GM12892 (cell line): ENCODE results near the gene TADA2B.

ENCODE experiments used
- POLR2A ChIP-seq: IDR thresholded peaks from 2 replicates; pipeline ENCODE4 v1.6.1; 2011; ENCODE audit warnings: low read depth, low read length, control low read depth
- POLR2AphosphoS5 ChIP-seq: IDR thresholded peaks from 2 replicates; pipeline ENCODE4 v1.6.1; 2011; ENCODE audit warnings: low read depth, low read length, control low read depth

- TF ChIP-seq POLR2A, result no peak
- TF ChIP-seq POLR2AphosphoS5, result no peak
Measured at GRCh38 chr4:7052923-7053715, 9.9 kb downstream of the TADA2B start.
